ENCODE measurements around the gene SUGP1. TPM values are rescaled to one million over a fixed set of nuclear protein-coding genes. Genes with fewer than 3 reads are reported as not detected.

SUGP1 gene
- polyA plus RNA-seq, 1 of the 3 experiments (the other 2 are of a cell fraction), result 43.2 TPM

GRCh38 chr19:19279853-19280252, 40.5 kb downstream of the SUGP1 start:
- 92% methylated on average over 13 of the region's 16 CpGs for WGBS (ENCODE audit: low lambda C conversion rate)
- Histone ChIP-seq H3K9ac (no peak overlapping the region), H3K4me2 (no peak overlapping the region), H3K9me3 (no peaks in the 10 kb centered on the region), H3K9me2 (no peaks in the 10 kb centered on the region), H3K79me2 (ENCODE audit: insufficient read depth) (no peaks in the 10 kb centered on the region), H3K36me3 (replicated peaks in 1 of 2; ENCODE audit: control insufficient read depth in 1 of 2, insufficient read depth in 2 of 2, low read length in 1 of 2) (peaks cover 5 to 69% of the 10 kb centered on the region in 2 experiments), H3K27ac (ENCODE audit: low read depth in 2 of 2, low read length in 1 of 2) (no peak overlapping the region), H4K20me1 (ENCODE audit: insufficient read depth) (no peaks in the 10 kb centered on the region), H2AFZ (ENCODE audit: low read depth) (no peak overlapping the region), H3F3A (replicated peaks; ENCODE audit: insufficient read depth) (no peaks in the 10 kb centered on the region), H3K27me3 (ENCODE audit: insufficient read depth) (no peaks in the 10 kb centered on the region), H3K4me3 (ENCODE audit: low read depth in 2 of 2, low read length in 1 of 2) (no peak overlapping the region), H3K4me1 (ENCODE audit: control insufficient read depth in 1 of 2, insufficient read depth in 2 of 2, low read depth in 1 of 2, low read length in 1 of 2) (peaks cover 0 to 12% of the 10 kb centered on the region in 2 experiments; a peak in 1 of 4 replicates)
- ChIA-PET CTCF (no interaction called here), POLR2A (no interaction called here)
- no peak for DNase-seq
- TF ChIP-seq RFX5 (IDR thresholded peaks at IDR 0.05; ENCODE audit: low read length) (no peak), REST (IDR thresholded peaks at IDR 0.05; ENCODE audit: low read depth, low read length) (no peak), GABPA (IDR thresholded peaks at IDR 0.05; ENCODE audit: low read depth) (no peak), RCOR1 (IDR thresholded peaks at IDR 0.05; ENCODE audit: low read length) (no peak), CHD2 (IDR thresholded peaks at IDR 0.05; ENCODE audit: low read length, partially characterized antibody) (no peak), TEAD4 (IDR thresholded peaks at IDR 0.05; ENCODE audit: borderline replicate concordance, insufficient read depth) (no peak), PBX3 (IDR thresholded peaks at IDR 0.05) (no peak), FOXM1 (IDR thresholded peaks at IDR 0.05; ENCODE audit: low read depth) (no peak)

- Histone ChIP-seq H2AFZ (ENCODE audit: low read depth) (no peak overlapping the region), H3K27ac (ENCODE audit: low read depth in 2 of 2, low read length in 1 of 2) (no peak overlapping the region; a peak in 1 of 4 replicates), H4K20me1 (ENCODE audit: insufficient read depth) (no peaks in the 10 kb centered on the region), H3K4me3 (ENCODE audit: low read depth in 2 of 2, low read length in 1 of 2) (no peak overlapping the region), H3K79me2 (ENCODE audit: insufficient read depth) (no peaks in the 10 kb centered on the region), H3K9ac (no peak overlapping the region), H3K4me1 (ENCODE audit: control insufficient read depth in 1 of 2, insufficient read depth in 2 of 2, low read depth in 1 of 2, low read length in 1 of 2) (peaks cover 0 to 12% of the 10 kb centered on the region in 2 experiments; a peak in 1 of 4 replicates), H3K9me2 (no peaks in the 10 kb centered on the region), H3F3A (replicated peaks; ENCODE audit: insufficient read depth) (no peaks in the 10 kb centered on the region), H3K9me3 (no peaks in the 10 kb centered on the region), H3K4me2 (no peak overlapping the region), H3K36me3 (replicated peaks in 1 of 2; ENCODE audit: control insufficient read depth in 1 of 2, insufficient read depth in 2 of 2, low read length in 1 of 2) (peaks cover 0 to 65% of the 10 kb centered on the region in 2 experiments), H3K27me3 (ENCODE audit: insufficient read depth) (no peaks in the 10 kb centered on the region)
- ChIA-PET CTCF (interaction anchor here (0.9 kb wide), 1 partner anchor 105 kb away, joined by 3 read pairs; no protein-coding TSS in a partner anchor), POLR2A (no interaction called here)
- no peak for DNase-seq
- WGBS (ENCODE audit: low lambda C conversion rate), result 89% methylated on average over 9 of the region's 19 CpGs
- no peak for TF ChIP-seq TAF1 (IDR thresholded peaks at IDR 0.05; ENCODE audit: borderline replicate concordance, low read depth, low read length)
- TF ChIP-seq MAX (IDR thresholded peaks at IDR 0.05; ENCODE audit: low read depth), result no peak
- TF ChIP-seq RXRA (IDR thresholded peaks at IDR 0.05; ENCODE audit: borderline replicate concordance, low read depth), result no peak
- TF ChIP-seq USF2 (IDR thresholded peaks at IDR 0.05; ENCODE audit: borderline replicate concordance, low read depth, low read length), result no peak
- TF ChIP-seq ZBTB33 (IDR thresholded peaks at IDR 0.05; ENCODE audit: borderline replicate concordance, low read depth), result no peak
- TF ChIP-seq USF1 (IDR thresholded peaks at IDR 0.05; ENCODE audit: borderline replicate concordance, low read depth), result no peak
- no peak for TF ChIP-seq TEAD4 (IDR thresholded peaks at IDR 0.05; ENCODE audit: borderline replicate concordance, insufficient read depth)
- TF ChIP-seq IRF3 (IDR thresholded peaks at IDR 0.05; ENCODE audit: low read depth, low read length), result no peak
These were observed 41.2 kb downstream of the SUGP1 start for GRCh38 chr19:19279062-19279612.
